NCI-H345 treated with DMSO at 0.1 percent for 48 hours (cell line): ENCODE results near the gene PPP2R5E.
A peak's percentile ranks its signal among the peaks of the same experiment; 100 is the strongest.
"Not testable (repeated sequence)": the region's sequence is repeated elsewhere in the genome, so short reads cannot be mapped to it uniquely, and the experiment has no call there.

ENCODE experiments used
- DNase-seq: peaks from one replicate; lab custom pipeline; 2025; ENCODE audit not compliant: unreplicated experiment; lab: John Stamatoyannopoulos, UW

The PPP2R5E gene

GRCh38 chr14:63387711-63388110 is 155.5 kb downstream of the PPP2R5E start:
- DNase-seq, result no peak

GRCh38 chr14:63383776-63384367 is 159.3 kb downstream of the PPP2R5E start:
- no peak for DNase-seq

- DNase-seq, result no peak
Measured at GRCh38 chr14:63378444-63378843, 164.7 kb downstream of the PPP2R5E start.

GRCh38 chr14:63375769-63376168 is 167.4 kb downstream of the PPP2R5E start:
- DNase-seq, result no peak

- not testable (repeated sequence) for DNase-seq
Measured at GRCh38 chr14:63371613-63372012, 171.6 kb downstream of the PPP2R5E start.

GRCh38 chr14:63371033-63371432 is 172.1 kb downstream of the PPP2R5E start:
- no peak for DNase-seq

- DNase-seq, result no peak
Measured at GRCh38 chr14:63367742-63368364, 175.3 kb downstream of the PPP2R5E start.

GRCh38 chr14:63362389-63362819 is 180.8 kb downstream of the PPP2R5E start:
- peak; percentile 80 for DNase-seq

- peak; percentile 43 for DNase-seq
Measured at GRCh38 chr14:63361790-63362189, 181.4 kb downstream of the PPP2R5E start.

- no peak for DNase-seq
Measured at GRCh38 chr14:63357841-63358240, 185.3 kb downstream of the PPP2R5E start.

- no peak for DNase-seq
Measured at GRCh38 chr14:63345826-63346225, 197.4 kb downstream of the PPP2R5E start.

GRCh38 chr14:63344336-63344735 is 198.8 kb downstream of the PPP2R5E start:
- DNase-seq, result no peak

GRCh38 chr14:63343878-63344277 is 199.3 kb downstream of the PPP2R5E start:
- no peak for DNase-seq

GRCh38 chr14:63342371-63342770 is 200.8 kb downstream of the PPP2R5E start:
- peak; percentile 24 for DNase-seq

- DNase-seq, result no peak
Measured at GRCh38 chr14:63328787-63329737, 214.1 kb downstream of the PPP2R5E start.

GRCh38 chr14:63326840-63327239 is 216.3 kb downstream of the PPP2R5E start:
- no peak for DNase-seq

GRCh38 chr14:63322897-63323573 is 220.1 kb downstream of the PPP2R5E start:
- no peak for DNase-seq

GRCh38 chr14:63322472-63322871 is 220.7 kb downstream of the PPP2R5E start:
- DNase-seq, result no peak
